ENCODE measurements around the gene MGAT5. TPM values are rescaled to one million over a fixed set of nuclear protein-coding genes. Genes with fewer than 3 reads are reported as not detected.

Gene MGAT5
- total and polyA plus RNA-seq, 2 donors from 2014 or later = 14.3 to 40.9 TPM

DNA sequence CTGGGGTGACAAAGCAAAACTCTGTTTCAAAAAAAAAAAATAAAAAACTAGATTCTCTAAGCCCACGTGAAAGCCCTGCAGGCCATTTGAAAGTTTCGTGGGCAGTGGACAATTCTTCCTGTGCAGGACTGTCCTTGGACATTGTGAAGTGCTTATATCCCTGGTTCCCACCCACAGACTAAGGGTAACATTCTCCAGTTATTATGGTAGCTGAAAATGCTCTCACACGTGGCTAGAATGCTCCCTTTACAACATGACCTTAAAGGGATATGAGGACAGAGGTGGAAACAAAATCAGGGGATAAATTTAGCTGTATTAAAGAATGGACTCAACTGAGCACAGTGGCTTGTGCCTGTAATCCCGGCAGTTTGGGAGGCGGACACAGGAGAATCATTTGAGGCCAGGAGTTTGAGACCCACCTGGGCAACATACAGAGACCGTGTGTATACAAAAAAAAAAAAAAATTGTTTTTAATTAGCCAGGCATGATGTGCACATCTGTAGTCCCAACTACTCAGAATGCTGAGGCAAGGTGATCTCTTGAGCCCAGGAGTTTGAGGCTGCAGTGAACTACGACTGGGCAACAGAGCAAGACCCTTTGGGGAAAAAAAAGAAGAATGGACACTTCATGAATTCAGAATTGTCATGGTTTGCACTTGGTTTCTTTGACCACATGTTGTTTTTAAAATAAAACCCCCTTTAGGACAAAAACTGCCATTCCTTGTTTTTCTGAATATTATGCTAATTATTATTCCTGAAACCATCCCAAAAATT, 167.9 kb downstream of the MGAT5 start:
- Histone ChIP-seq H3K36me3 (ENCODE audit: control insufficient read depth in 2 of 3, insufficient read depth in 3 of 3, low read length in 3 of 3) (peaks cover 0 to 4% (median 0%) of the 10 kb centered on the region in 3 donors), H3K27me3 (ENCODE audit: control insufficient read depth, insufficient read depth, low read length) (no peaks in the 10 kb centered on the region), H3K9ac (ENCODE audit: low read length in 3 of 3) (no peak overlapping the region), H3K4me1 (ENCODE audit: control insufficient read depth in 2 of 3, insufficient read depth in 2 of 3, low read depth in 1 of 3, low read length in 3 of 3) (no peaks in the 10 kb centered on the region), H3K9me3 (ENCODE audit: control insufficient read depth in 2 of 3, insufficient read depth in 1 of 3, low read length in 3 of 3) (no peaks in the 10 kb centered on the region), H3K27ac (ENCODE audit: low read depth in 2 of 2, low read length in 2 of 2) (no peak overlapping the region), H3K4me3 (ENCODE audit: low read length in 3 of 3) (no peak overlapping the region)
- TF ChIP-seq, protein P1, sequence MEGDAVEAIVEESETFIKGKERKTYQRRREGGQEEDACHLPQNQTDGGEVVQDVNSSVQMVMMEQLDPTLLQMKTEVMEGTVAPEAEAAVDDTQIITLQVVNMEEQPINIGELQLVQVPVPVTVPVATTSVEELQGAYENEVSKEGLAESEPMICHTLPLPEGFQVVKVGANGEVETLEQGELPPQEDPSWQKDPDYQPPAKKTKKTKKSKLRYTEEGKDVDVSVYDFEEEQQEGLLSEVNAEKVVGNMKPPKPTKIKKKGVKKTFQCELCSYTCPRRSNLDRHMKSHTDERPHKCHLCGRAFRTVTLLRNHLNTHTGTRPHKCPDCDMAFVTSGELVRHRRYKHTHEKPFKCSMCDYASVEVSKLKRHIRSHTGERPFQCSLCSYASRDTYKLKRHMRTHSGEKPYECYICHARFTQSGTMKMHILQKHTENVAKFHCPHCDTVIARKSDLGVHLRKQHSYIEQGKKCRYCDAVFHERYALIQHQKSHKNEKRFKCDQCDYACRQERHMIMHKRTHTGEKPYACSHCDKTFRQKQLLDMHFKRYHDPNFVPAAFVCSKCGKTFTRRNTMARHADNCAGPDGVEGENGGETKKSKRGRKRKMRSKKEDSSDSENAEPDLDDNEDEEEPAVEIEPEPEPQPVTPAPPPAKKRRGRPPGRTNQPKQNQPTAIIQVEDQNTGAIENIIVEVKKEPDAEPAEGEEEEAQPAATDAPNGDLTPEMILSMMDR (IDR thresholded peaks at IDR 0.05; ENCODE audit: borderline replicate concordance, extremely low read depth, insufficient read depth) = no peak
- no peak for DNase-seq
- FAIRE-seq = no peak
- intact Hi-C loops (cut with DNase I) = no loop called here

DNA sequence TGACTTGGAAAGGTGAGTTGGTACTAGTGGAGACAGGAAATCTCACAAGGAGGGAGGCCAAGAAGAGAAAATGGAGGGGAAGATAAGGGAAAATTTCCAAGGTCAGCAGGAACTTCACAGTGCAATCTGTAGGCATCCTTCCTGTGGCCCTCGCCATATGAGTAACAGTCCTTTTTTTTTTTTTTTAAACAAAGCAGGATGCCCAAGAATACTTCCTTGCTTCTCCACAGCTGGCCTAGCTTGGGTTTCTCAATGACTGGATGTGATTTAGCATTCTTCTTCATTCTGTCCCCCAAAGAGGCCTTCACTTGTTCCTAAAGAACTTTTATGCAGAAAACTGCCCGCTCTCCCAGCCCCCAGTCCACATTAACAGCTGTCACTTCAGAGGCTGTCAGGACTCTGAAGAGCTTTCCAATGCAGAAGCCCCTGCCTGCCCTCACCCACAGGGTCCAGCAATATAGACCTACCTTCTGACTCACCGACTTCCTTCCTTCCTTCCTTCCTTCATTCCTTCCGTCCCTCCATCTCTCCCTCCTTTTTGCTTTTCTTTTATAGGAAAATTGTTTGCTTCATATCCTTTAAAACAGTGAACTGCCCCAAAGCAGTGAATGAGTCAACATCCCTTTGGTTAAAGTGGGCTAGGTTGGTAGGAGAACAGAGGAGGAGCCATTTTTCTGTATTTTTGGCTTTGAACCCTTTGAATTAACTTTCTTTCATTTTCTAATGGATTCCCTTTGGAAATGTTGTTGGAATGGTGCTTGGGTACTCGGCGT, 172.0 kb downstream of the MGAT5 start:
- FAIRE-seq (no peak), DNase-seq (no peak)
- Histone ChIP-seq H3K4me3 (ENCODE audit: low read length in 3 of 3) (no peak overlapping the region), H3K27me3 (ENCODE audit: control insufficient read depth, insufficient read depth, low read length) (no peaks in the 10 kb centered on the region), H3K36me3 (ENCODE audit: control insufficient read depth in 2 of 3, insufficient read depth in 3 of 3, low read length in 3 of 3) (peaks cover 0 to 4% (median 0%) of the 10 kb centered on the region in 3 donors), H3K9me3 (ENCODE audit: control insufficient read depth in 2 of 3, insufficient read depth in 1 of 3, low read length in 3 of 3) (no peaks in the 10 kb centered on the region), H3K9ac (ENCODE audit: low read length in 3 of 3) (no peak overlapping the region), H3K4me1 (ENCODE audit: control insufficient read depth in 2 of 3, insufficient read depth in 2 of 3, low read depth in 1 of 3, low read length in 3 of 3) (no peaks in the 10 kb centered on the region), H3K27ac (ENCODE audit: low read depth in 2 of 2, low read length in 2 of 2) (no peak overlapping the region)
- intact Hi-C loops (cut with DNase I) = no loop called here
- TF ChIP-seq, protein P1 (IDR thresholded peaks at IDR 0.05; ENCODE audit: borderline replicate concordance, extremely low read depth, insufficient read depth) = no peak

DNA sequence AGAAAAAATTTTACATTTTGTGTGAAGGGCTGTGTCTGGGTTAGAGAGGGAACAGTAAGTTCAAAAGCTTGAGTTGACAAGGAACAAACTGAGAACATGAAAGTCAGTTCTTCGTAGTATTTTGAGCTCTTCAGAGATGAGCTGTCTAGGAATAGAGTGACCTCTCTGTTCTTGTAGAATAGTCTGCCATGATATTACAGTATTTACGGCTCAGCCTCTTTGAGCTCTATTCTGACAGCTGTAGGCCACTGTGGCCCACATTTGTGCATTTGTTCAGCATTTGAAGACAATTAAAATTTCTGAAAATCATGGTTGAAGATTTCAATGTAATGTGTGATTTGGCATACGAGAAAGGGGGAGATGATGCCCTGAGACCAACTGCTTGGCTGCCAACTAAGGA, 172.8 kb downstream of the MGAT5 start:
- H3K4me3 ChIP-seq (ENCODE audit: low read length in 3 of 3) = no peak overlapping the region
- TF ChIP-seq, protein P1 (IDR thresholded peaks at IDR 0.05; ENCODE audit: borderline replicate concordance, extremely low read depth, insufficient read depth) = no peak
- intact Hi-C loops (cut with DNase I) = no loop called here
- DNase-seq (no peak), FAIRE-seq (no peak)
- H3K36me3 ChIP-seq (ENCODE audit: control insufficient read depth in 2 of 3, insufficient read depth in 3 of 3, low read length in 3 of 3) = peaks cover 0 to 4% (median 0%) of the 10 kb centered on the region in 3 donors
- no peaks in the 10 kb centered on the region for H3K27me3 ChIP-seq (ENCODE audit: control insufficient read depth, insufficient read depth, low read length)
- H3K27ac ChIP-seq (ENCODE audit: low read depth in 2 of 2, low read length in 2 of 2) = no peak overlapping the region
- H3K4me1 ChIP-seq (ENCODE audit: control insufficient read depth in 2 of 3, insufficient read depth in 2 of 3, low read depth in 1 of 3, low read length in 3 of 3) = no peaks in the 10 kb centered on the region
- H3K9me3 ChIP-seq (ENCODE audit: control insufficient read depth in 2 of 3, insufficient read depth in 1 of 3, low read length in 3 of 3) = no peaks in the 10 kb centered on the region
- no peak overlapping the region for H3K9ac ChIP-seq (ENCODE audit: low read length in 3 of 3)
